ENCODE results near the gene LTB. TPM values are rescaled to one million over a fixed set of nuclear protein-coding genes. Genes with fewer than 3 reads are reported as not detected.

LTB gene
- total RNA-seq, 6 experiments from 2014 or later, result 0.38 TPM; not detected in 5

- Mint-ChIP-seq H3K27ac (no peak within 1 kb of the TSS), H3K27me3 (ENCODE audit: insufficient read depth) (peaks cover 5% of the 10 kb centered on the region), H3K4me1 (ENCODE audit: low read depth) (peaks cover 5% of the 10 kb centered on the region; the same call in 1 of the 2 replicates), H3K36me3 (ENCODE audit: low read depth) (no peaks in the 10 kb centered on the region), H3K9me3 (no peaks in the 10 kb centered on the region), H3K4me3 (no peak within 1 kb of the TSS)
- DNase-seq, result no peak
- TF ChIP-seq CTCF (IDR thresholded peaks at IDR 0.05), result no peak
These were observed 32.7 kb upstream of the LTB start, which contains the start of gene AIF1 for GRCh38 chr6:31614684-31615578. Gene AIF1 (plus strand): TSS chr6:31615234. CDS start chr6:31615330, 96 bp downstream.

GRCh38 chr6:31614075-31614619 is 31.9 kb upstream of the LTB start:
- no peaks in the 10 kb centered on the region for H3K9me3 Mint-ChIP-seq
- H3K4me3 Mint-ChIP-seq, result no peak overlapping the region
- H3K27ac Mint-ChIP-seq, result no peak overlapping the region
- no peaks in the 10 kb centered on the region for H3K36me3 Mint-ChIP-seq (ENCODE audit: low read depth)
- peaks cover 5% of the 10 kb centered on the region for H3K27me3 Mint-ChIP-seq (ENCODE audit: insufficient read depth)
- no peak for DNase-seq
- no peak for TF ChIP-seq CTCF (IDR thresholded peaks at IDR 0.05)
- H3K4me1 Mint-ChIP-seq (ENCODE audit: low read depth), result no peaks in the 10 kb centered on the region; the same call in 1 of the 2 replicates

- H3K27me3 Mint-ChIP-seq (ENCODE audit: insufficient read depth), result peaks cover 4% of the 10 kb centered on the region
- no peak overlapping the region for H3K4me3 Mint-ChIP-seq
- H3K9me3 Mint-ChIP-seq, result no peaks in the 10 kb centered on the region
- DNase-seq, result no peak
- H3K4me1 Mint-ChIP-seq (ENCODE audit: low read depth), result no peaks in the 10 kb centered on the region; the same call in 1 of the 2 replicates
- H3K36me3 Mint-ChIP-seq (ENCODE audit: low read depth), result no peaks in the 10 kb centered on the region
- H3K27ac Mint-ChIP-seq, result no peak overlapping the region
- no peak for TF ChIP-seq CTCF (IDR thresholded peaks at IDR 0.05)
These were observed 28.7 kb upstream of the LTB start for GRCh38 chr6:31610968-31611367.

DNA sequence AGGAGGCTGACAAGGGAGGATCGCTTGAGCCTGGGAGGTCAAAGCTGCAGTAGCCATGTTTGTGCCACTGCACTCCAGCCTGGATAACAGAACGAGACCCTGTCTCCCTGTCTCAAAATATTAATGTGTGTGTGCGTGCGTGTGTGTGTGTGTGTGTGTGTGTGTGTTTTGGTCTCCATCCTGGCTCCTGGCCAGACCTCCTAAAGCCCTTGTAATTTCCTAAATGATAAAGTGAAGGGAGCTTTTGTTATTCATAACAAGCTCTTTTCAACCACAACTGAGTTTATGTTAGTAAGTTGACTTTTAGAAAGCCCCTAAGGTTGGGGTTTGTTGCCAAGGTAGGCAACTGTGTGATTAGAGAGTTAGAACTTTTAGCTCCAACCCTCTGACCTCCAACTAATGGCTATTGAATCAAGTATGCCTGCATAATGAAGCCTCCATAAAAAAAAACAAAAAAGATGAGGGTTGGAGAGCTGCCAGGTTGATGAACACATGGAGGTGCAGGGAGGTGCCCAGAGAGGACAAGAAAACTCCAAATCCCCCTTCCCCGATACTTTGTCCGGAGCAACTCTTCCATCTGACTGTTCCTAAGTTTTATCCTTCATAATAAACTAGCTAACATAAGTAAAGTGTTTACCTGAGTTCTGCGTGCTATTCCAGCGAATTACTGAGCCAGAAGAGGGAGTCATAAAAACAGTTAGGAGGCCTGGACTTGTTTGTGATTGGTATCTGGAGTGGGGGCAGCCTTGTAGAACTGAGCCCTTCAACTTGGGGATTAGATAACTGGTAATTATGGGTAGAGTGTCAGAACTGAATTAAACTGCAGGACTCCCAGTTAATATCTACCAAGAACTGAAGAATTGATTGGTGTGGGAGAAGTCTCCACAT is 27.5 kb upstream of the LTB start:
- TF ChIP-seq CTCF (IDR thresholded peaks at IDR 0.05), result no peak
- Mint-ChIP-seq H3K4me3 (no peak overlapping the region), H3K9me3 (no peaks in the 10 kb centered on the region), H3K27ac (no peak overlapping the region), H3K27me3 (ENCODE audit: insufficient read depth) (peaks cover 3% of the 10 kb centered on the region), H3K4me1 (ENCODE audit: low read depth) (no peaks in the 10 kb centered on the region; the same call in 1 of the 2 replicates), H3K36me3 (ENCODE audit: low read depth) (no peaks in the 10 kb centered on the region)
- no peak for DNase-seq

GRCh38 chr6:31607317-31607716 is 25.1 kb upstream of the LTB start:
- no peak for DNase-seq
- H3K4me1 Mint-ChIP-seq (ENCODE audit: low read depth), result no peaks in the 10 kb centered on the region
- H3K36me3 Mint-ChIP-seq (ENCODE audit: low read depth), result no peaks in the 10 kb centered on the region
- no peak overlapping the region for H3K4me3 Mint-ChIP-seq
- no peak for TF ChIP-seq CTCF (IDR thresholded peaks at IDR 0.05)
- no peak overlapping the region for H3K27ac Mint-ChIP-seq
- peaks cover 2% of the 10 kb centered on the region for H3K27me3 Mint-ChIP-seq (ENCODE audit: insufficient read depth)
- H3K9me3 Mint-ChIP-seq, result no peaks in the 10 kb centered on the region
